ENCODE measurements around the gene SDR42E2. TPM values are rescaled to one million over a fixed set of nuclear protein-coding genes. Genes with fewer than 3 reads are reported as not detected.

The SDR42E2 gene
- total and polyA plus RNA-seq, 10 of the 15 experiments (the other 5 are each of a cell fraction or from before 2014, with no cell fraction given) = 0.01 to 0.09 (median 0.08) TPM; not detected in 4

DNA sequence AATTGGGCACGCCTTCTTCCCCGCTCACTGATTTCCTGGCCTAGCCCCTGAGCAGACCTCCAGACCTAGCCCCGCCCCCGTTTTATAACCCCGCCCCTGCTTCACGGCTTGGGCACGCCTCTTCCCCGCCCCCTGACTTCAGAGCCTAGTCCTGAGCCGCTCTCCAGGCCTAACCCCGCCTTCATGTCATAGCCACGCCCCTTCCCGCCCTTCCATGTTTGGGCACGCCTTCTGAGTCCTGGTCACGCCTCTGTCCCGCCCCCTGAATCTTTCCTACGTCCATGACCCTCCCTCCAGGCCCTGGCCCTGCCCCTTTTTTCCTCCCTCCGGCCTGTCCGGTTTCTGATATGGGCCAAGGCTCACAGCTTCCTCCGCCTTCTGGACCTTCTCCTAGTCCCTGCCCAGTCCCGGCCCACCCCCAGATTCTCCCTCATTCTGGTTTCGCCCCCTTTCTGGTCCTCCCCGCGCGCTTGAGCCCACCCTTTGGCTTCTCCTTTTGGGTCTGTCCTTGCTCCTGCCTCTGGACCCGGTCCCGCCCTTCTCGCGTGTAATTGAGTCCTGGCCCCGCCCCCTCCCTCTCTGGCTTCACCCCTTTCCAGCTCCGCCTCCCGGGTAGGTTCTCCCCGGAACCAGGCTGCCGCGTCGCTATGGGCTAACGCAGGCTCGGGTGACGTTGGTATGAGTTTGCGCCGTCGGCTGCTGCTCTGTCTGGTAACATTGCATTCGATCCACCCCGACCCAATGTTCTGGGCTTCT is 28.6 kb downstream of the SDR42E2 start:
- Histone ChIP-seq H4K20me1 (ENCODE audit: control insufficient read depth, insufficient read depth) (no peaks in the 10 kb centered on the region), H3K79me2 (ENCODE audit: control insufficient read depth, insufficient read depth, low read length) (no peaks in the 10 kb centered on the region), H2AFZ (ENCODE audit: control insufficient read depth, low read depth, low read length) (peak overlapping the region; percentile 96), H3K4me2 (ENCODE audit: control insufficient read depth, insufficient read depth) (peak overlapping the region; percentile 90), H3K4me1 (ENCODE audit: control insufficient read depth, insufficient read depth, low read length) (peaks cover 43% of the 10 kb centered on the region), H3K27ac (ENCODE audit: control insufficient read depth, insufficient read depth) (peak overlapping the region; percentile 90), H3K9me3 (replicated peaks; ENCODE audit: control insufficient read depth, insufficient read depth, low read length) (no peaks in the 10 kb centered on the region), H3K9ac (ENCODE audit: control insufficient read depth, insufficient read depth, low read length) (peak overlapping the region; percentile 74), H3K27me3 (replicated peaks in 1 of 2; ENCODE audit: control insufficient read depth in 2 of 2, insufficient read depth in 2 of 2, low read length in 1 of 2) (no peaks in the 10 kb centered on the region), H3K36me3 (ENCODE audit: control insufficient read depth in 2 of 2, insufficient read depth in 2 of 2, low read length in 1 of 2) (no peaks in the 10 kb centered on the region), H3K4me3 (peak overlapping the region; percentile 81)
- 2% methylated on average over 30 of the region's 43 CpGs for WGBS (ENCODE audit: insufficient coverage, insufficient replicate concordance, low lambda C conversion rate, missing lambda C conversion rate)
- ChIA-PET POLR2A (interaction anchor here (0.5 to 6.0 kb wide), 10 partner anchors 15 to 1291 kb away, joined by 3 to 104 read pairs (median 4); partner anchors contain the start of genes DCUN1D3, EEF2K, LYRM1 and POLR3E), RAD21 (ENCODE audit: unreplicated experiment) (interaction anchor here (0.6 to 7.8 kb wide), 6 partner anchors 15 to 631 kb away, joined by 3 to 74 read pairs (median 4); partner anchors contain the start of genes EEF2K and POLR3E), SMC1A (ENCODE audit: uncharacterized antibody, unreplicated experiment) (interaction anchor here (1.2 to 9.0 kb wide), 5 partner anchors 11 to 178 kb away, joined by 3 to 86 read pairs (median 5); partner anchors contain the start of gene POLR3E), CTCF (interaction anchor here (0.5 to 8.4 kb wide), 7 partner anchors 10 to 189 kb away, joined by 3 to 132 read pairs (median 7); partner anchors contain the start of genes EEF2K and POLR3E)
- ATAC-seq (peak; percentile 67), FAIRE-seq (peak; percentile 100), DNase-seq (ENCODE audit: low read depth, low spot score) (peak; percentile 98)
- intact Hi-C loops (cut with micrococcal nuclease; ENCODE audit: unreplicated experiment) = loop anchor here (2.0 to 5.0 kb wide), 2 partner anchors 181 to 592 kb away; partner anchors contain the start of genes CDR2 and METTL9
- in situ Hi-C loops (cut with MboI) = no loop called here
- BruUV-seq (replicated peaks) = no TSS peak
- no peak for TF ChIP-seq LARP7 (IDR thresholded peaks at IDR 0.05)
- peak; percentile 68 for TF ChIP-seq KLF5 (IDR thresholded peaks at IDR 0.05; ENCODE audit: partially characterized antibody)
- no peak for TF ChIP-seq KAT2A (conservative IDR thresholded peaks at IDR 0.05; ENCODE audit: control insufficient read depth, low read depth, low read length)
- TF ChIP-seq NFYA (IDR thresholded peaks at IDR 0.05; ENCODE audit: borderline replicate concordance, low read depth, low read length) = no peak
- no peak for TF ChIP-seq YY1 (IDR thresholded peaks at IDR 0.05; ENCODE audit: low read depth, low read length)
- no peak for TF ChIP-seq NR2F1 (conservative IDR thresholded peaks at IDR 0.05)
- TF ChIP-seq MTA2 (IDR thresholded peaks at IDR 0.05; ENCODE audit: low read depth) = peak; percentile 39; the same call in 1 of the 2 replicates
- peak; percentile 85 for TF ChIP-seq POLR2A (IDR thresholded peaks at IDR 0.05; ENCODE audit: low read depth, low read length)
- no peak for TF ChIP-seq ZNF274 (IDR thresholded peaks at IDR 0.05; ENCODE audit: insufficient read depth, insufficient read length)
- TF ChIP-seq, protein P1, sequence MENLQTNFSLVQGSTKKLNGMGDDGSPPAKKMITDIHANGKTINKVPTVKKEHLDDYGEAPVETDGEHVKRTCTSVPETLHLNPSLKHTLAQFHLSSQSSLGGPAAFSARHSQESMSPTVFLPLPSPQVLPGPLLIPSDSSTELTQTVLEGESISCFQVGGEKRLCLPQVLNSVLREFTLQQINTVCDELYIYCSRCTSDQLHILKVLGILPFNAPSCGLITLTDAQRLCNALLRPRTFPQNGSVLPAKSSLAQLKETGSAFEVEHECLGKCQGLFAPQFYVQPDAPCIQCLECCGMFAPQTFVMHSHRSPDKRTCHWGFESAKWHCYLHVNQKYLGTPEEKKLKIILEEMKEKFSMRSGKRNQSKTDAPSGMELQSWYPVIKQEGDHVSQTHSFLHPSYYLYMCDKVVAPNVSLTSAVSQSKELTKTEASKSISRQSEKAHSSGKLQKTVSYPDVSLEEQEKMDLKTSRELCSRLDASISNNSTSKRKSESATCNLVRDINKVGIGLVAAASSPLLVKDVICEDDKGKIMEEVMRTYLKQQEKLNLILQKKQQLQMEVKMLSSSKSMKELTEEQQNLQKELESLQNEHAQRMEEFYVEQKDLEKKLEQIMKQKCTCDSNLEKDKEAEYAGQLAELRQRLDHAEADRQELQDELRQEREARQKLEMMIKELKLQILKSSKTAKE (IDR thresholded peaks at IDR 0.05; ENCODE audit: low read depth, poor library complexity, severe bottlenecking) = no peak
- TF ChIP-seq FOXK2 (IDR thresholded peaks at IDR 0.05) = no peak; the same call in 1 of the 2 replicates
- TF ChIP-seq, protein P2, sequence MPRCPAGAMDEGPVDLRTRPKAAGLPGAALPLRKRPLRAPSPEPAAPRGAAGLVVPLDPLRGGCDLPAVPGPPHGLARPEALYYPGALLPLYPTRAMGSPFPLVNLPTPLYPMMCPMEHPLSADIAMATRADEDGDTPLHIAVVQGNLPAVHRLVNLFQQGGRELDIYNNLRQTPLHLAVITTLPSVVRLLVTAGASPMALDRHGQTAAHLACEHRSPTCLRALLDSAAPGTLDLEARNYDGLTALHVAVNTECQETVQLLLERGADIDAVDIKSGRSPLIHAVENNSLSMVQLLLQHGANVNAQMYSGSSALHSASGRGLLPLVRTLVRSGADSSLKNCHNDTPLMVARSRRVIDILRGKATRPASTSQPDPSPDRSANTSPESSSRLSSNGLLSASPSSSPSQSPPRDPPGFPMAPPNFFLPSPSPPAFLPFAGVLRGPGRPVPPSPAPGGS (IDR thresholded peaks at IDR 0.05; ENCODE audit: borderline replicate concordance, insufficient read depth, low read depth, low read length, poor library complexity, severe bottlenecking) = no peak
- no peak for TF ChIP-seq ZNF24 (IDR thresholded peaks at IDR 0.05)
- no peak for TF ChIP-seq PML (IDR thresholded peaks at IDR 0.05; ENCODE audit: low read length)
- TF ChIP-seq, protein P3, sequence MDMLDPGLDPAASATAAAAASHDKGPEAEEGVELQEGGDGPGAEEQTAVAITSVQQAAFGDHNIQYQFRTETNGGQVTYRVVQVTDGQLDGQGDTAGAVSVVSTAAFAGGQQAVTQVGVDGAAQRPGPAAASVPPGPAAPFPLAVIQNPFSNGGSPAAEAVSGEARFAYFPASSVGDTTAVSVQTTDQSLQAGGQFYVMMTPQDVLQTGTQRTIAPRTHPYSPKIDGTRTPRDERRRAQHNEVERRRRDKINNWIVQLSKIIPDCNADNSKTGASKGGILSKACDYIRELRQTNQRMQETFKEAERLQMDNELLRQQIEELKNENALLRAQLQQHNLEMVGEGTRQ (IDR thresholded peaks at IDR 0.05; ENCODE audit: borderline replicate concordance, low read depth, low read length) = no peak; the same call in 1 of the 2 replicates
- TF ChIP-seq, protein P4, sequence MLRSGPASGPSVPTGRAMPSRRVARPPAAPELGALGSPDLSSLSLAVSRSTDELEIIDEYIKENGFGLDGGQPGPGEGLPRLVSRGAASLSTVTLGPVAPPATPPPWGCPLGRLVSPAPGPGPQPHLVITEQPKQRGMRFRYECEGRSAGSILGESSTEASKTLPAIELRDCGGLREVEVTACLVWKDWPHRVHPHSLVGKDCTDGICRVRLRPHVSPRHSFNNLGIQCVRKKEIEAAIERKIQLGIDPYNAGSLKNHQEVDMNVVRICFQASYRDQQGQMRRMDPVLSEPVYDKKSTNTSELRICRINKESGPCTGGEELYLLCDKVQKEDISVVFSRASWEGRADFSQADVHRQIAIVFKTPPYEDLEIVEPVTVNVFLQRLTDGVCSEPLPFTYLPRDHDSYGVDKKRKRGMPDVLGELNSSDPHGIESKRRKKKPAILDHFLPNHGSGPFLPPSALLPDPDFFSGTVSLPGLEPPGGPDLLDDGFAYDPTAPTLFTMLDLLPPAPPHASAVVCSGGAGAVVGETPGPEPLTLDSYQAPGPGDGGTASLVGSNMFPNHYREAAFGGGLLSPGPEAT (IDR thresholded peaks at IDR 0.05; ENCODE audit: low read depth) = no peak; the same call in 1 of the 2 replicates
- TF ChIP-seq PAX8 (IDR thresholded peaks at IDR 0.05) = no peak
- no peak for TF ChIP-seq SIX5 (IDR thresholded peaks at IDR 0.05; ENCODE audit: low read depth, low read length, severe bottlenecking)

Measured in GM12878 (cell line).